ENCODE data around the gene KDM5C.

The KDM5C gene

GRCh38 chrX:53265771-53266574, 41.0 kb upstream of the KDM5C start:
- H3K4me3 ChIP-seq (ENCODE audit: low read depth, low read length) = no peak overlapping the region
- no peak for DNase-seq (ENCODE audit: low read depth, low spot score)
- CTCF ChIA-PET = interaction anchor here (0.7 to 1.3 kb wide), 4 partner anchors 13 to 18 kb away, joined by 3 to 4 read pairs (median 3); partner anchors contain the start of gene IQSEC2
- TF ChIP-seq, protein P1, sequence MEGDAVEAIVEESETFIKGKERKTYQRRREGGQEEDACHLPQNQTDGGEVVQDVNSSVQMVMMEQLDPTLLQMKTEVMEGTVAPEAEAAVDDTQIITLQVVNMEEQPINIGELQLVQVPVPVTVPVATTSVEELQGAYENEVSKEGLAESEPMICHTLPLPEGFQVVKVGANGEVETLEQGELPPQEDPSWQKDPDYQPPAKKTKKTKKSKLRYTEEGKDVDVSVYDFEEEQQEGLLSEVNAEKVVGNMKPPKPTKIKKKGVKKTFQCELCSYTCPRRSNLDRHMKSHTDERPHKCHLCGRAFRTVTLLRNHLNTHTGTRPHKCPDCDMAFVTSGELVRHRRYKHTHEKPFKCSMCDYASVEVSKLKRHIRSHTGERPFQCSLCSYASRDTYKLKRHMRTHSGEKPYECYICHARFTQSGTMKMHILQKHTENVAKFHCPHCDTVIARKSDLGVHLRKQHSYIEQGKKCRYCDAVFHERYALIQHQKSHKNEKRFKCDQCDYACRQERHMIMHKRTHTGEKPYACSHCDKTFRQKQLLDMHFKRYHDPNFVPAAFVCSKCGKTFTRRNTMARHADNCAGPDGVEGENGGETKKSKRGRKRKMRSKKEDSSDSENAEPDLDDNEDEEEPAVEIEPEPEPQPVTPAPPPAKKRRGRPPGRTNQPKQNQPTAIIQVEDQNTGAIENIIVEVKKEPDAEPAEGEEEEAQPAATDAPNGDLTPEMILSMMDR (IDR thresholded peaks at IDR 0.05; ENCODE audit: insufficient read depth, low read length, missing control alignments) = no peak
- POLR2A ChIA-PET = no interaction called here

- CTCF ChIA-PET = interaction anchor here (1.1 to 2.1 kb wide), 3 partner anchors 16 to 20 kb away, joined by 3 to 10 read pairs (median 3); no protein-coding TSS in a partner anchor
- TF ChIP-seq, protein P1 (IDR thresholded peaks at IDR 0.05; ENCODE audit: insufficient read depth, low read length, missing control alignments) = no peak
- no peak overlapping the region for H3K4me3 ChIP-seq (ENCODE audit: low read depth, low read length)
- POLR2A ChIA-PET = no interaction called here
- DNase-seq (ENCODE audit: low read depth, low spot score) = no peak
These were observed 38.6 kb upstream of the KDM5C start for GRCh38 chrX:53263597-53264094.

DNA sequence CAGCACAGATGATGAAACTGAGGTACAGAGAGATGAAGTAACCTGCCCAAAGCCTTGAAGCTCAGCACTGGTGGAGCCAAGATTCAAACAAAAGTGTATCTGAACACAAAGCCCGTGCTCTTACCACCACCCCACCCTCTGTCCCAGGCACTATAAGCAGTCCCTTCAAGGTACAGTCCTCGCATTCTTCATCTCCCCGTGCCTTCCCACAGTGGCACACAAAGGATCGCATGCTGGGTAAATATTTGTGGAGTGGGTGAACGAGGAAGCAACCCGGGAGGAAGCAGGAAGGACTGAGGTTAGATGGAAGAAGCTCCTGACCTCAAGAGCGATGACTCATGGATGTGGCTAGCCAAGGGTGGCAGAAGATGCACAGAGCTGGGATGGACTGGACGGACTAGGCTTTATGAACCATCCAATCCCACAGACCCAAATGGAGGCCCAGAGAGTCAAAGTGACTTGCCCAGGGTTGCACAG, 37.9 kb upstream of the KDM5C start:
- DNase-seq (ENCODE audit: low read depth, low spot score) = no peak
- TF ChIP-seq, protein P1 (IDR thresholded peaks at IDR 0.05; ENCODE audit: insufficient read depth, low read length, missing control alignments) = no peak
- H3K4me3 ChIP-seq (ENCODE audit: low read depth, low read length) = no peak overlapping the region
- ChIA-PET CTCF (interaction anchor here (1.1 to 2.1 kb wide), 3 partner anchors 16 to 21 kb away, joined by 3 to 10 read pairs (median 3); no protein-coding TSS in a partner anchor), POLR2A (no interaction called here)

DNA sequence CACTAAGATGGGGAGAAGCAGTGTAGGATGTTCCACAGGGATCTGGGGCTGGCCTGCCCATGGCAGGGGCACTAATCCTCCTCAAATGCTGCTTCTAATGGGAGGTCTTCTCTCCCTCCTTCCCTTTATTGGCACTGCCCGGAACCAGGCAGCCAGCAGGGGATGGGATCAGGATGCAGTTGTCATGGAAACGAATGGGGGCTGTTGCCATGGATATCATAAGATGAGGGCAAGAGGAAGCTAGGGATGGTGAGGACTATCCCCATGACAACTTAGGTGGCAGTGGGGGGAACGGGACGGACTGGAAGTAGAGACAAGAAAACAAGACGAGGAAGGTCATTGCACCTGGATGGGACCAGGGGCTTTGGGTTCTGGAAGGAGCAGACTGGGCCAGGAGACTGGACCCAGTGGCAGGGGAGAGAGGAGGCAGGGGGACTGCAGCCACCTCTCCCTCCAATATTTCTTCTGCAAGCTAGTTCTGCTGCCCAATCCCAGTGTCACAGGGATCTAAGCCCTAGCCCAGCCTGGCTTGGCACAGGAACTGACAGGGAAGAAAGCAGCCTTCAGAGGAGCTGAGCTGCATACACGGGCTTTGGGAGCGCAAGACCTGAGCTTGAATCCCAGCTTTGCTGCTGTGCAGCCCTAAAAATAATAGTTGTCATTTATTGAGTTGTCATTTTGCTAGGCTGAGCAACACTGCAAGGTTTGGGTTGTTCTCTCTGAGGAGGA, 37.3 kb upstream of the KDM5C start:
- TF ChIP-seq, protein P1 (IDR thresholded peaks at IDR 0.05; ENCODE audit: insufficient read depth, low read length, missing control alignments) = no peak
- H3K4me3 ChIP-seq (ENCODE audit: low read depth, low read length) = no peak overlapping the region
- no peak for DNase-seq (ENCODE audit: low read depth, low spot score)
- POLR2A ChIA-PET = no interaction called here
- CTCF ChIA-PET = interaction anchor here (1.1 to 2.1 kb wide), 2 partner anchors 15 to 22 kb away, joined by 3 to 10 read pairs; no protein-coding TSS in a partner anchor

DNA sequence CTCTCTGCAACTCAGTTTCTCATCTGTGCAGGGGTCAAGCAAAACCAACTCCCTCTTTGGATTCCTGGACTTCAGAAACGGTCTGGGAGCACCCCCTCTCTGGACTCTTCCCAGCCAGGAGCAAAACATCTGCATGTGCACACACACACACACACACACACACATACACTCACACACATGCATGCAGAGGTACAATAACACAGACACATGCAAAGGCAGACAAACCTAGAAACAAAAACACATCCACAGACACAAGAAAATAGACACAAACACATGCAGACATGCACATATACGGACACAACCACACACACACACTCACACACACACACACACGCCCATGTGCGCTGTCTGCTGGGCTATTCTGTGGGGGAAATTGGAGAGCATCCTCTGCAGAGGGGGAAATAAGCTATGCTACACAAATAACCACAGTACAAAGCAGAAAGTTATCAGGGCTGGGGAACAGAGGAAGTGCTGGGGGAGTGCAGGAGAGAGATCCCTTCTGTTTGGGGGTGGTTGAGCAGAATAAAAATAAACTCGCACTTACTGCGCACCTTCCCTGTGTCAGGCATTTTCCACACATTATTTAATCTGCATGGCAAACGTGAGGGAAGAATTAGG, 36.5 kb upstream of the KDM5C start:
- H3K4me3 ChIP-seq (ENCODE audit: low read depth, low read length) = no peak overlapping the region
- ChIA-PET CTCF (interaction anchor here (2.1 kb wide), 1 partner anchor 22 kb away, joined by 10 read pairs; no protein-coding TSS in a partner anchor), POLR2A (no interaction called here)
- DNase-seq (ENCODE audit: low read depth, low spot score) = no peak
- TF ChIP-seq, protein P1 (IDR thresholded peaks at IDR 0.05; ENCODE audit: insufficient read depth, low read length, missing control alignments) = no peak
